Right lobe of liver (tissue), 4 donors: ENCODE data around the gene MYOM1.
A peak's percentile ranks its signal among the peaks of the same experiment; 100 is the strongest.

Source experiments
- CTCF ChIP-seq, 4 donors: fragments of 200-600 bp in 3 of 4; fragments of 450-650 bp in 1 of 4; IDR thresholded peaks; one replicate each; pipeline versions ENCODE4 v1.5.1 to v1.8.0; 2016 to 2022; ENCODE audit warnings: antibody characterized with exemption in 4 of 4, mild to moderate bottlenecking in 2 of 4
- POLR2A ChIP-seq: fragments of 450-650 bp; IDR thresholded peaks from one replicate; pipeline ENCODE4 v1.6.1; 2017; ENCODE audit warnings: antibody characterized with exemption, mild to moderate bottlenecking
- donor health status: DM: no; HTN: no; CAD: no.
- donor health status: DM: no; HTN: no; CAD: no.
- donor health status: DM: no; HTN: yes; CAD: no.

DNA sequence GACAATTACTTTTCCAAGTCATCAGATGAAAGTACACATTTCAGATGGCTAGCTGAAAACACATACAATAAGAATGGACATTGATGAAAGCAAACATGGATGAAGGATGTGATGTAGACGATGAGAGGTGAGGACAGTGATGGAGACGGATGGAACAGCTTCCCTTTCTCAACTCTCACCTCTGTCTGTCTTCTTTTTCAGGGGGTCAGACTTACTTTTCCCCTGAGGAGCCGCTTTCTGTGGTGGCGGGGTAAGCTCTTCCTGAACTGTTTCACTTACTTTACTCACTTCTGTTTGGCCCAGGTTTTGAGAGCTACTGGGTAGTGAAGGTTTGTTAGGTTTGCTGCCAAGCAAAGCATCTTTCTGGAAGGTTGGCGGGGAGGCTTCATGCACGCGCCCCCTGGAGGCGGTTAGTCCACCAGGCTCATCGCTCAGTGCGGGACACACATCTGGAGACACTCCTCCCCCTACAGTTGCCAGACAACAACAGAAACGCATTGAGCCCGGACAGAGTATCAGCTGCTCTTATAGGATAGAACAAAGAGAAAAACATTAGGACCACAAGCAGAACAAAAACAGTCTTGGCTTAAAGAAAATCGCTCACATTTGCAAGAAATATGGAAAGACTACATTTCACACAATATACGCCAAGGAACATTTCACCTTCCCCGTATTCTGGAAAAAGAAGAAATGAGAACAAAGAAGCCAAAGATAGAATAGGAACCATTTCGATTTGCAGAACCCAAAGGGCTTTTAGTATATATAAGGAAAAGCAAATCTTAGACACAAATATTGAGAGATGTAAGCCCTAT is 90.5 kb downstream of the MYOM1 start:
- TF ChIP-seq POLR2A (no peak), CTCF (IDR thresholded peaks at IDR 0.05) (peak; percentile 51 to 80 (median 67))
